Gastrocnemius medialis (tissue), 4 donors: ENCODE results near the gene AGAP1. TPM values are rescaled to one million over a fixed set of nuclear protein-coding genes. Genes with fewer than 3 reads are reported as not detected.

Experiments used
- ATAC-seq, 2 donors: fragments of 150-250 bp; one replicate each; pipeline ENCODE4 v1.9.1; 2016
- DNase-seq, 2 donors: peaks; one replicate each; pipeline ENCODE4 v3.0.0-alpha.2; 2019
- H3K27ac ChIP-seq, 4 donors: fragments of 200-600 bp; sonication (generic); 1 replicate in 1 of 4; 2 replicates in 3 of 4; pipeline ENCODE4 v1.5.1; 2016 to 2018; ENCODE audit warnings: mild to moderate bottlenecking in 2 of 4, moderate library complexity in 1 of 4
- H3K27me3 ChIP-seq, 3 donors: fragments of 200-600 bp; sonication (generic) in 2 of 3; 1 replicate in 1 of 3; 2 replicates in 2 of 3; pipeline versions ENCODE4 v1.5.1 to v1.6.0; 2016 to 2019; ENCODE audit warnings: mild to moderate bottlenecking in 1 of 3, moderate library complexity in 1 of 3
- H3K36me3 ChIP-seq, 2 donors: fragments of 200-600 bp; sonication (generic) in 1 of 2; one replicate each; pipeline ENCODE4 v1.5.1; 2017 to 2018
- H3K4me1 ChIP-seq, 2 donors: fragments of 200-600 bp; sonication (generic) in 1 of 2; one replicate each; pipeline ENCODE4 v1.5.1; 2016 to 2017; ENCODE audit warnings: mild to moderate bottlenecking in 2 of 2
- H3K4me3 ChIP-seq, 4 donors: fragments of 200-600 bp; sonication (generic) in 3 of 4; 1 replicate in 1 of 4; 2 replicates in 3 of 4; pipeline ENCODE4 v1.5.1; 2016 to 2019; ENCODE audit warnings: mild to moderate bottlenecking in 2 of 4
- H3K9me3 ChIP-seq, 3 donors: fragments of 200-600 bp; sonication (generic) in 2 of 3; 1 replicate in 1 of 3; 2 replicates in 2 of 3; pipeline ENCODE4 v1.5.1; 2016 to 2019
- POLR2A ChIP-seq, 2 donors: fragments of 450-650 bp; IDR thresholded peaks; one replicate each; pipeline ENCODE4 v1.6.1; 2017; ENCODE audit warnings: antibody characterized with exemption in 2 of 2, mild to moderate bottlenecking in 2 of 2, moderate library complexity in 2 of 2
- in situ Hi-C, 4 donors: fragments of 200-750 bp; cut with MboI; loops; one replicate each; pipeline versions ENCODE4 v1.15.0 to v1.8.0; 2017; ENCODE audit warnings: low sequenced_read_pairs in 4 of 4
- intact Hi-C: fragments of 100-400 bp; cut with DNase I; formaldehyde crosslinking; loops from one replicate; pipeline ENCODE4 v1.15.1; 2023; ENCODE audit warnings: low total_unique reads
- total RNA-seq, 4 donors: library from RNA; depleted of rRNA; stranded (reverse); fragments of >200 nt; gene quantifications; one replicate each; pipeline versions ENCODE4 v1.1.0 to v1.2.3, GENCODE V29; 2016
- TF ChIP-seq, protein P1 (sequence below), 5 experiments: fragments of 450-650 bp in 3 of 5; fragments of 200-600 bp in 2 of 5; sonication (generic) in 2 of 5; IDR thresholded peaks in 4 of 5; conservative IDR thresholded peaks in 1 of 5; 1 replicate in 4 of 5; 2 replicates in 1 of 5; pipeline ENCODE4 v1.5.1; 2016 to 2019; ENCODE audit warnings: antibody characterized with exemption in 5 of 5, mild to moderate bottlenecking in 3 of 5, moderate library complexity in 3 of 5

AGAP1 gene
- total RNA-seq, 4 donors from 2014 or later = 8.5 to 26.8 (median 14.4) TPM

DNA sequence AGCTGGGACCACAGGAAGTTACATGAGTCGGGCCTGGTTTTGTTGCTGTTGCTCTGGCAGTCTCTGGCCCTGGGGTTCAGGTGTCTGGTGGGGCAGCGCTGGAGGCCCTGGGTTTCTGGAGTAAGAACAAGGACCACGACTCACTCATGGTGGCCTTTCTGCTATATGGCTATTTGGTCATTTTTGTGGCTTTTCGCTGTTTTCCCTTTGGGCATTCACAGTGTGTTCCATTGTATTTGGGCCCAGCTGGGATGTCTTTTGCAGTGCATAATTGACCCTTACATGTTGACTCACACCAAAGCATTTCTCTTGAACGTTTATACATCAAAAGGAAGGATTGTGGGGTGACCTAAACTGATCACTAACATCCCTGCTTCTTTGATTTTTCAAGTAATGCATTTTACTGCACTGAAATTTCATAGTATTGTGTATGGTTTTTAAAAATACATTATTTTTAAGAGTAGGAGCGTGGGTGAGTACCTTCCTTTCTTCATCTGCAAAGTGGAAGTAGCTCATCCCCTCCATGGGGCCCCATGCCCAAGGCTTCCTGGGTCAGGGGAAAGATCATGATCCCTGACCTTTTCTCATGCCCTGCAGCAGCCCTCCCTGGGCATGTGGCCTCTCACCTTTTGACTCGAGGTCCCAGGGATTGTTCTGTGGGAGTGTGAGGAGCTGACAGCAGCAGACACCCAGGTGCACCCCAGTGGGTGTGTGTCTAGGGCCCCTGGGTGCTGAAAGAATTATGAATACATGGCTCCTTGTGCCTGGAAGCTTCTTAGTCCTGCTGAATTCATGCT, 225.5 kb downstream of the AGAP1 start:
- DNase-seq (no peak), ATAC-seq (no peak)
- in situ Hi-C loops = no loop called here
- Histone ChIP-seq H3K4me3 (no peak overlapping the region), H3K9me3 (no peaks in the 10 kb centered on the region), H3K27me3 (no peaks in the 10 kb centered on the region), H3K4me1 (peaks cover 7% of the 10 kb centered on the region in 2 donors), H3K27ac (no peak overlapping the region), H3K36me3 (no peaks in the 10 kb centered on the region)
- TF ChIP-seq, protein P1, sequence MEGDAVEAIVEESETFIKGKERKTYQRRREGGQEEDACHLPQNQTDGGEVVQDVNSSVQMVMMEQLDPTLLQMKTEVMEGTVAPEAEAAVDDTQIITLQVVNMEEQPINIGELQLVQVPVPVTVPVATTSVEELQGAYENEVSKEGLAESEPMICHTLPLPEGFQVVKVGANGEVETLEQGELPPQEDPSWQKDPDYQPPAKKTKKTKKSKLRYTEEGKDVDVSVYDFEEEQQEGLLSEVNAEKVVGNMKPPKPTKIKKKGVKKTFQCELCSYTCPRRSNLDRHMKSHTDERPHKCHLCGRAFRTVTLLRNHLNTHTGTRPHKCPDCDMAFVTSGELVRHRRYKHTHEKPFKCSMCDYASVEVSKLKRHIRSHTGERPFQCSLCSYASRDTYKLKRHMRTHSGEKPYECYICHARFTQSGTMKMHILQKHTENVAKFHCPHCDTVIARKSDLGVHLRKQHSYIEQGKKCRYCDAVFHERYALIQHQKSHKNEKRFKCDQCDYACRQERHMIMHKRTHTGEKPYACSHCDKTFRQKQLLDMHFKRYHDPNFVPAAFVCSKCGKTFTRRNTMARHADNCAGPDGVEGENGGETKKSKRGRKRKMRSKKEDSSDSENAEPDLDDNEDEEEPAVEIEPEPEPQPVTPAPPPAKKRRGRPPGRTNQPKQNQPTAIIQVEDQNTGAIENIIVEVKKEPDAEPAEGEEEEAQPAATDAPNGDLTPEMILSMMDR (IDR thresholded peaks at IDR 0.05 in 4 of 5, conservative IDR thresholded peaks at IDR 0.05 in 1 of 5) = no peak
- TF ChIP-seq POLR2A (IDR thresholded peaks at IDR 0.05) = no peak
- intact Hi-C loops = no loop called here

DNA sequence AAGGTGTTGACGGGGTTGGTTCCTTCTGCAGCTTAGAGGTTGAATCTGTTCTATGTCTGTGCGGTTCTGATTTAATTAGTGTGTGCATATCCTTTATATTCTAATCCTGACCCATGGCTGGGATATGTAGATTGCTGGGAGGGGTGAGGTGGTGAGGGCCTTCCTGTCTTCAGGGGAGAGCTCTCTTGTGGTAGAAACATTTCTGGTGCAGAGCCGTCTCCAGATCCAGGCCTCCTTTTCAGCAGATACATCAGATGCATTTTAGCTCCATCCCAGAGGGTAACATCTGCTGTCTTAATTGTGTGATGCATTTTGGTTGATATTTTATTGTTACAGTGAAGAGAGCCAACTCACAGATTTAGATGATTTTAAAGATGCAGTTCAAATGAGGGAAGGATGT, 227.8 kb downstream of the AGAP1 start:
- Histone ChIP-seq H3K27me3 (no peaks in the 10 kb centered on the region), H3K36me3 (no peaks in the 10 kb centered on the region), H3K9me3 (no peaks in the 10 kb centered on the region), H3K4me3 (no peak overlapping the region), H3K27ac (no peak overlapping the region), H3K4me1 (peaks cover 29% of the 10 kb centered on the region in 2 donors)
- ATAC-seq (no peak), DNase-seq (no peak)
- TF ChIP-seq, protein P1 (IDR thresholded peaks at IDR 0.05 in 4 of 5, conservative IDR thresholded peaks at IDR 0.05 in 1 of 5) = no peak
- no peak for TF ChIP-seq POLR2A (IDR thresholded peaks at IDR 0.05)
- intact Hi-C loops = no loop called here
- in situ Hi-C loops = no loop called here

DNA sequence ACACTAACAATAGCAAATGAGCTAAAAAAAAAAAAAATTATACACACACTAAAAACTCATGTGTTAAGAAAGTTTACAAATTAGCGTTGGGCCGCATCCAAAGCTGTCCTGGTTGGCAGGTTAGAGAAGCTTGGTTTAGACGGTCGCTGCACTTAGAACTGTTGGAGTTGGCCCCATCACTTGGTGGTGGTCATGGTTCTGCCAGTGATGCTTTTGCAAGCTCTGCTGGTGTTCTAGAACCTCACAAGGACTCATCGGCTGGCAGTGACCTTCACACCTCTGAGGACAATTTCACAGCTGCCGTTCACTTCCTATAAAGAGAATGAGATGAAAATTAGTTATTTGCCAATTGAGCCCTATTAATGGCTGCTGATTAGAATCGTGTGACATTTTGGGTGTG, 229.0 kb downstream of the AGAP1 start:
- H3K27ac ChIP-seq = no peak overlapping the region
- TF ChIP-seq POLR2A (IDR thresholded peaks at IDR 0.05) = no peak
- H3K9me3 ChIP-seq = no peaks in the 10 kb centered on the region
- no peak for ATAC-seq
- H3K27me3 ChIP-seq = no peaks in the 10 kb centered on the region
- in situ Hi-C loops (no loop called here), intact Hi-C loops (no loop called here)
- H3K4me1 ChIP-seq = peaks cover 40 to 41% of the 10 kb centered on the region in 2 donors
- H3K4me3 ChIP-seq = no peak overlapping the region
- no peaks in the 10 kb centered on the region for H3K36me3 ChIP-seq
- no peak for DNase-seq

DNA sequence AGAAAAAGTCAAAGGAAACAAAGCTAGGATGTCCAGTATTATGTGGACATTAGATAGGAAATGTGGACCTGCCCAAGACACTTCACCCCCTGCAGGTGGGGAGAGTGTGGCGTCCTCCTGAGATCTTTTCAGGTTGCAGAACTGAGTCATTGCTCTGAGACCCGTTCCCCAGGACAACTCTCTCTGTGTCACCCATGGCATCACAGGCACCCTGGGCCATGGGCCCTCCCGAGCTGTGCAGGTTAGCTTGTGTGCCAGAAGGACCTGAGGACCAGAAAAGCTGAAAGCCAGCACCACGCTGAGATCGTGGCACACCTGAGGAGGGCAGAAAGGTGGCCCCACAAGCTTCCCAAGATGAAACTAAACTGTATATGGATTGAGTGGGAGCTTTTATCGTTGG, 229.5 kb downstream of the AGAP1 start:
- Histone ChIP-seq H3K4me1 (peaks cover 44 to 45% of the 10 kb centered on the region in 2 donors), H3K27me3 (no peaks in the 10 kb centered on the region), H3K27ac (peak overlapping the region in 2 of 4 donors; percentile 63 to 71)

DNA sequence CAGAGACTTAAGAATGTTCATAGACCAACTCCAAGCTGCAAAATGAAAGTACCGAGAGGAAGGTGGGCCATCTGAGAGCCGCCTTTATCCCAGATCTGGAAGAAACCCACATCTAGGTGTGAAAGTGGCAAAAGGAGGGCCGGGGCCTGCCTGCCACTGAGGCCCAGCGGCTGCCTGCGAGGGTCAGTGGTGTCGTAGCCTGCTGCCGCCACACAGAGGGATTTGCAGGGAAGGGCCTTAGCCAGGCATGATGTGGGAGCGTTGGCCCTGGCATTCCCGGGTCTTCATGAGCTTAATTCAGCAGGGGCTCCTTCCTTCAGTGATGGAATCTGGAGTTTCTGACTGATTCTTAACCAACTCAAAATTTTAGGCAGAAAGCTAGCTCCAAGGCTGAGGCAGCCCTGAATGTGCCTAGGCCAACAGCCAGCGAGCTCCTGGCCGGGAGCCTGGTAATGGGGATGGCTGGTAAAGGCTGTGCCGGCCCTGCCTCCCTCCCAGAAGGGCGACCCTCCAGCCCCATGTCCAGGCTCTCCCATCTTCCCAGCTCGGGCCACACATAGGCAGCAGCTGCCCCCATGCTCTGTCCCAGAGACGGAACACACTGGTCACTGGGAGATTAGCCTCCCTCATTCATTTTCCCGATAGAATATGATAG, 230.1 kb downstream of the AGAP1 start:
- Histone ChIP-seq H3K27ac (peak overlapping the region; percentile 63 to 76 (median 69)), H3K36me3 (no peaks in the 10 kb centered on the region), H3K9me3 (no peaks in the 10 kb centered on the region), H3K4me3 (no peak overlapping the region), H3K27me3 (no peaks in the 10 kb centered on the region), H3K4me1 (peaks cover 44 to 46% of the 10 kb centered on the region in 2 donors)
- in situ Hi-C loops = no loop called here
- intact Hi-C loops = no loop called here
- no peak for TF ChIP-seq POLR2A (IDR thresholded peaks at IDR 0.05)
- TF ChIP-seq, protein P1 (IDR thresholded peaks at IDR 0.05 in 4 of 5, conservative IDR thresholded peaks at IDR 0.05 in 1 of 5) = no peak
- no peak for ATAC-seq
- DNase-seq = no peak

More for the DNA sequence above, 229.5 kb downstream of the AGAP1 start:
- no peak for DNase-seq
- TF ChIP-seq, protein P1 (IDR thresholded peaks at IDR 0.05 in 4 of 5, conservative IDR thresholded peaks at IDR 0.05 in 1 of 5) = no peak
- TF ChIP-seq POLR2A (IDR thresholded peaks at IDR 0.05) = no peak
- intact Hi-C loops = no loop called here
- no peak for ATAC-seq
- Histone ChIP-seq H3K4me3 (no peak overlapping the region), H3K9me3 (no peaks in the 10 kb centered on the region), H3K36me3 (no peaks in the 10 kb centered on the region)
- in situ Hi-C loops = no loop called here
